HEK293 (cell line): Measurements from ENCODE around the gene CRYGN.

Experiments used
- CTCF ChIA-PET: fragments of 350-600 bp; formaldehyde crosslinking; extraction: SDS; loops from one replicate; lab custom pipeline; 2021; ENCODE audit warnings: antibody characterized with exemption; lab: Yijun Ruan, JAX
- POLR2A ChIA-PET: fragments of 300-600 bp; formaldehyde crosslinking; extraction: SDS; loops from one replicate; lab custom pipeline; 2020; ENCODE audit warnings: antibody characterized with exemption, inconsistent platforms; lab: Yijun Ruan, JAX
- H3K27ac ChIP-seq: fragments of 200-500 bp; sonication (Bioruptor generic); 2 replicates; pipeline ENCODE4 v1.5.1; 2014; ENCODE audit warnings: low read depth, low read length, control low read depth, inconsistent platforms; ENCODE audit errors: extremely low read depth
- H3K36me3 ChIP-seq, 2 experiments: fragments of 200-500 bp in 1 of 2; sonication (Bioruptor generic) in 1 of 2; 1 replicate in 1 of 2; 2 replicates in 1 of 2; pipeline ENCODE4 v1.5.1; 2014 to 2017; ENCODE audit warnings: inconsistent platforms in 2 of 2, low read length in 2 of 2; ENCODE audit not compliant: control insufficient read depth in 2 of 2, insufficient read depth in 1 of 2
- H3K4me1 ChIP-seq: fragments of 200-500 bp; sonication (Bioruptor generic); 2 replicates; pipeline ENCODE4 v1.5.1; 2014; ENCODE audit warnings: mild to moderate bottlenecking, low read length, inconsistent platforms; ENCODE audit not compliant: control insufficient read depth, insufficient read depth
- H3K4me3 ChIP-seq: 2 replicates; pipeline ENCODE4 v1.5.1; 2011; ENCODE audit warnings: low read depth, mild to moderate bottlenecking, control low read depth, low read length, moderate library complexity
- H3K9me3 ChIP-seq: fragments of 200-500 bp; sonication (Bioruptor generic); 2 replicates; pipeline ENCODE4 v1.5.1; 2014; ENCODE audit warnings: low read depth, low read length, inconsistent platforms; ENCODE audit not compliant: control insufficient read depth, insufficient read depth
- EGR2 ChIP-seq: fragments of 450-650 bp; formaldehyde crosslinking; IDR thresholded peaks from 2 replicates; pipeline ENCODE4 v1.5.1; 2016; ENCODE audit warnings: low read depth, missing biosample characterization, missing genetic modification characterization
- KLF1 ChIP-seq: fragments of 450-650 bp; formaldehyde crosslinking; IDR thresholded peaks from 2 replicates; pipeline ENCODE4 v1.5.1; 2016; ENCODE audit warnings: missing biosample characterization, missing genetic modification characterization
- KLF9 ChIP-seq: fragments of 450-650 bp; formaldehyde crosslinking; IDR thresholded peaks from 2 replicates; pipeline ENCODE4 v1.5.1; 2016; ENCODE audit warnings: missing biosample characterization, missing genetic modification characterization, low read depth
- SETDB1 ChIP-seq: IDR thresholded peaks from one replicate; pipeline ENCODE4 v1.6.1; 2017; ENCODE audit warnings: mild to moderate bottlenecking, low read length, moderate library complexity, mixed read lengths; ENCODE audit not compliant: insufficient read length
- ZBTB17 ChIP-seq: fragments of 450-650 bp; formaldehyde crosslinking; IDR thresholded peaks from 2 replicates; pipeline ENCODE4 v1.5.1; 2016; ENCODE audit warnings: missing biosample characterization, missing genetic modification characterization
- ZBTB48 ChIP-seq: fragments of 450-650 bp; formaldehyde crosslinking; IDR thresholded peaks from 2 replicates; pipeline ENCODE4 v1.5.1; 2016; ENCODE audit warnings: missing biosample characterization, missing genetic modification characterization
- ZNF133 ChIP-seq: fragments of 450-650 bp; formaldehyde crosslinking; IDR thresholded peaks from 2 replicates; pipeline ENCODE4 v1.5.1; 2016; ENCODE audit warnings: missing biosample characterization, missing genetic modification characterization
- ZNF221 ChIP-seq: fragments of 450-650 bp; formaldehyde crosslinking; IDR thresholded peaks from 2 replicates; pipeline ENCODE4 v1.5.1; 2017; ENCODE audit warnings: missing biosample characterization, missing genetic modification characterization, borderline replicate concordance
- ZNF426 ChIP-seq: fragments of 450-650 bp; formaldehyde crosslinking; IDR thresholded peaks from 2 replicates; pipeline ENCODE4 v1.5.1; 2017; ENCODE audit warnings: missing biosample characterization, missing genetic modification characterization, mild to moderate bottlenecking, inconsistent platforms, moderate library complexity
- ZNF600 ChIP-seq: fragments of 450-650 bp; formaldehyde crosslinking; IDR thresholded peaks from 2 replicates; pipeline ENCODE4 v1.5.1; 2016; ENCODE audit warnings: missing biosample characterization, missing genetic modification characterization
- ZNF654 ChIP-seq: fragments of 450-650 bp; formaldehyde crosslinking; IDR thresholded peaks from 2 replicates; pipeline ENCODE4 v1.5.1; 2016; ENCODE audit warnings: low read depth, missing biosample characterization, missing genetic modification characterization
- ZNF660 ChIP-seq: fragments of 450-650 bp; IDR thresholded peaks from 2 replicates; pipeline ENCODE4 v1.5.1; 2018; ENCODE audit warnings: missing biosample characterization, mild to moderate bottlenecking, missing genetic modification characterization
- ZSCAN30 ChIP-seq: fragments of 450-650 bp; IDR thresholded peaks from 2 replicates; pipeline ENCODE4 v1.5.1; 2018; ENCODE audit warnings: missing biosample characterization, mild to moderate bottlenecking, missing genetic modification characterization, moderate library complexity
- TF ChIP-seq, protein P1 (sequence below): fragments of 450-650 bp; formaldehyde crosslinking; IDR thresholded peaks from 2 replicates; pipeline ENCODE4 v1.5.1; 2016; ENCODE audit warnings: missing biosample characterization, missing genetic modification characterization
- TF ChIP-seq, protein P2 (sequence below): fragments of 450-650 bp; formaldehyde crosslinking; IDR thresholded peaks from 2 replicates; pipeline ENCODE4 v1.5.0; 2017; ENCODE audit warnings: missing biosample characterization, missing genetic modification characterization, borderline replicate concordance
- TF ChIP-seq, protein P3 (sequence below): fragments of 450-650 bp; formaldehyde crosslinking; IDR thresholded peaks from 2 replicates; pipeline ENCODE4 v1.5.1; 2016; ENCODE audit warnings: missing biosample characterization, missing genetic modification characterization

CRYGN gene

DNA sequence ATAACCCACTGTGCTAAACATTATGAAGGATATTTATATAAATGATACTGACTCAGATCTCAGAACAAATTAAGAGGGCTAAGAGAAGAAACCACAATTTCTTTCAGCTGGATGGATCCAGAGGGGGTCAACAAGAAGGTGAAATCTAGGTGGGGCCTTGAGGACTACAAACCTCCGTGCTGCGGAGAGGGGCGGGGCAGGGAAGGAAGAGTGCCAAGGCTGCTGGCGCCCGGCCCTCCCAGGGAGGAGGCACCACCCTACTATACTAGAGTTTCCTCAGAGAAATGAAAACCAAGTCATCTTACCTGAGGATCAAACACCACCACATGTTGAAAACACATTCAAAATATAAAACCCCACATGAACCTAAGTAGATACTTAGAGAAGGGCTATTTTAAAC, 29.3 kb upstream of the CRYGN start:
- peaks cover 9 to 86% of the 10 kb centered on the region in 2 experiments; a peak in 2 of 3 replicates for H3K36me3 ChIP-seq
- POLR2A ChIA-PET, result no interaction called here

DNA sequence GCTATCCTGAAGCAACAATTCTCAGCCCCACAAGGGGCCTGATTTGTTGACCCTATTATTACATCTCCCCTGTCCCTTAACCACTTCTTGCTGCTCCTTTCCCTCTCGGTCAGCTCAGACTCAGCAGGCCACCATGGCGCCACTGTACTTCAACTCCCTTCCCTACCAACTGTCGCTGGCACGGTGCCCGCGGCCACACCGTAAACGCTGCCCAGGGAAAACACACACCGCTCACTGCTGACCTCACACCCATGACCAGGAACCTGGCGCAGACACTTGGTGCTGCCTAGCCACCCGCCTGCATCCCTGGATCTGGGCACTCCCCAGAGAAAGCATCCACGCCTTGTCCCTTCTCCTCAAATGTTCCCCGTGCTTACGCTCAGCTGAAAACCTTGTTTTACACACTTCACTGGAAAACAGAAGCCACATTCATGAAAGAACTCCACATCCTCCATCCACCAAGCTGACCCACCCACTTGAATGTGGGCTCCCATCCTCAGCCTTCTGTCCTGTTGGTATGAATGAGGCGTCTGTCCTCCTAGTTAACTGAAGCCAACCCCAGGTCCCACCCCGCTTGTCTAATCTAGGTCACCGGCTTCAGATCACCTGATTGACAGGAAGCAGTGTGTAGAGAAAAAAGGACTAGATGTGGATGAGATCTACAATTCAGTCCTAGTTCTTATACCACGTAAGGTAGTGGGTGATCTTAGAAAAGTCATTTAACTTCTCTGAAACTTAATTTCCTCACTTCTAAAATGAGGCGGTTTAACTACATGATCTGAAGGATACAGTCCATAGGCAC, 28.5 kb upstream of the CRYGN start:
- H3K4me1 ChIP-seq, result no peaks in the 10 kb centered on the region
- POLR2A ChIA-PET, result no interaction called here
- TF ChIP-seq ZNF654 (tag by site-specific recombination) (no peak), EGR2 (tag by site-specific recombination) (no peak), ZSCAN30 (tag by site-specific recombination) (no peak), ZBTB48 (tag by site-specific recombination) (no peak), ZNF133 (tag by site-specific recombination) (no peak), ZNF600 (tag by site-specific recombination) (no peak), ZNF426 (tag by site-specific recombination) (no peak), ZNF221 (tag by site-specific recombination) (no peak), ZNF660 (tag by site-specific recombination) (no peak), KLF9 (tag by site-specific recombination) (no peak), SETDB1 (no peak), ZBTB17 (tag by site-specific recombination) (no peak)
- TF ChIP-seq, protein P1, sequence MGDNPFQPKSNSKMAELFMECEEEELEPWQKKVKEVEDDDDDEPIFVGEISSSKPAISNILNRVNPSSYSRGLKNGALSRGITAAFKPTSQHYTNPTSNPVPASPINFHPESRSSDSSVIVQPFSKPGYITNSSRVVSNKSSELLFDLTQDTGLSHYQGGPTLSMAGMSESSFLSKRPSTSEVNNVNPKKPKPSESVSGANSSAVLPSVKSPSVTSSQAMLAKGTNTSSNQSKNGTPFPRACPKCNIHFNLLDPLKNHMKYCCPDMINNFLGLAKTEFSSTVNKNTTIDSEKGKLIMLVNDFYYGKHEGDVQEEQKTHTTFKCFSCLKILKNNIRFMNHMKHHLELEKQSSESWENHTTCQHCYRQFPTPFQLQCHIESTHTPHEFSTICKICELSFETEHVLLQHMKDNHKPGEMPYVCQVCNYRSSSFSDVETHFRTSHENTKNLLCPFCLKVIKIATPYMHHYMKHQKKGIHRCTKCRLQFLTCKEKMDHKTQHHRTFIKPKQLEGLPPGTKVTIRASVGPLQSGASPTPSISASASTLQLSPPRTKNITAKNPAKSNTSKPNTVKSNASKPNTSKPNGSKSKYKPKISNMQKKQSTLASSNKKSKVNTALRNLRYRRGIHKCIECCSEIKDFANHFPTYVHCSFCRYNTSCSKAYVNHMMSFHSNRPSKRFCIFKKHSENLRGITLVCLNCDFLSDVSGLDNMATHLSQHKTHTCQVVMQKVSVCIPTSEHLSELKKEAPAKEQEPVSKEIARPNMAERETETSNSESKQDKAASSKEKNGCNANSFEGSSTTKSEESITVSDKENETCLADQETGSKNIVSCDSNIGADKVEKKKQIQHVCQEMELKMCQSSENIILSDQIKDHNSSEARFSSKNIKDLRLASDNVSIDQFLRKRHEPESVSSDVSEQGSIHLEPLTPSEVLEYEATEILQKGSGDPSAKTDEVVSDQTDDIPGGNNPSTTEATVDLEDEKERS (tag by site-specific recombination), result no peak
- TF ChIP-seq, protein P2, sequence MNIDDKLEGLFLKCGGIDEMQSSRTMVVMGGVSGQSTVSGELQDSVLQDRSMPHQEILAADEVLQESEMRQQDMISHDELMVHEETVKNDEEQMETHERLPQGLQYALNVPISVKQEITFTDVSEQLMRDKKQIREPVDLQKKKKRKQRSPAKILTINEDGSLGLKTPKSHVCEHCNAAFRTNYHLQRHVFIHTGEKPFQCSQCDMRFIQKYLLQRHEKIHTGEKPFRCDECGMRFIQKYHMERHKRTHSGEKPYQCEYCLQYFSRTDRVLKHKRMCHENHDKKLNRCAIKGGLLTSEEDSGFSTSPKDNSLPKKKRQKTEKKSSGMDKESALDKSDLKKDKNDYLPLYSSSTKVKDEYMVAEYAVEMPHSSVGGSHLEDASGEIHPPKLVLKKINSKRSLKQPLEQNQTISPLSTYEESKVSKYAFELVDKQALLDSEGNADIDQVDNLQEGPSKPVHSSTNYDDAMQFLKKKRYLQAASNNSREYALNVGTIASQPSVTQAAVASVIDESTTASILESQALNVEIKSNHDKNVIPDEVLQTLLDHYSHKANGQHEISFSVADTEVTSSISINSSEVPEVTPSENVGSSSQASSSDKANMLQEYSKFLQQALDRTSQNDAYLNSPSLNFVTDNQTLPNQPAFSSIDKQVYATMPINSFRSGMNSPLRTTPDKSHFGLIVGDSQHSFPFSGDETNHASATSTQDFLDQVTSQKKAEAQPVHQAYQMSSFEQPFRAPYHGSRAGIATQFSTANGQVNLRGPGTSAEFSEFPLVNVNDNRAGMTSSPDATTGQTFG (tag by site-specific recombination), result no peak
- H3K36me3 ChIP-seq, result peaks cover 9 to 86% of the 10 kb centered on the region in 2 experiments; a peak in 2 of 3 replicates
- CTCF ChIA-PET, result no interaction called here
- H3K27ac ChIP-seq, result no peak overlapping the region
- no peaks in the 10 kb centered on the region for H3K9me3 ChIP-seq
- H3K4me3 ChIP-seq, result no peak overlapping the region

More for the DNA sequence above, 29.3 kb upstream of the CRYGN start:
- Histone ChIP-seq H3K27ac (no peak overlapping the region), H3K9me3 (no peaks in the 10 kb centered on the region), H3K4me1 (no peaks in the 10 kb centered on the region), H3K4me3 (no peak overlapping the region)
- TF ChIP-seq, protein P3, sequence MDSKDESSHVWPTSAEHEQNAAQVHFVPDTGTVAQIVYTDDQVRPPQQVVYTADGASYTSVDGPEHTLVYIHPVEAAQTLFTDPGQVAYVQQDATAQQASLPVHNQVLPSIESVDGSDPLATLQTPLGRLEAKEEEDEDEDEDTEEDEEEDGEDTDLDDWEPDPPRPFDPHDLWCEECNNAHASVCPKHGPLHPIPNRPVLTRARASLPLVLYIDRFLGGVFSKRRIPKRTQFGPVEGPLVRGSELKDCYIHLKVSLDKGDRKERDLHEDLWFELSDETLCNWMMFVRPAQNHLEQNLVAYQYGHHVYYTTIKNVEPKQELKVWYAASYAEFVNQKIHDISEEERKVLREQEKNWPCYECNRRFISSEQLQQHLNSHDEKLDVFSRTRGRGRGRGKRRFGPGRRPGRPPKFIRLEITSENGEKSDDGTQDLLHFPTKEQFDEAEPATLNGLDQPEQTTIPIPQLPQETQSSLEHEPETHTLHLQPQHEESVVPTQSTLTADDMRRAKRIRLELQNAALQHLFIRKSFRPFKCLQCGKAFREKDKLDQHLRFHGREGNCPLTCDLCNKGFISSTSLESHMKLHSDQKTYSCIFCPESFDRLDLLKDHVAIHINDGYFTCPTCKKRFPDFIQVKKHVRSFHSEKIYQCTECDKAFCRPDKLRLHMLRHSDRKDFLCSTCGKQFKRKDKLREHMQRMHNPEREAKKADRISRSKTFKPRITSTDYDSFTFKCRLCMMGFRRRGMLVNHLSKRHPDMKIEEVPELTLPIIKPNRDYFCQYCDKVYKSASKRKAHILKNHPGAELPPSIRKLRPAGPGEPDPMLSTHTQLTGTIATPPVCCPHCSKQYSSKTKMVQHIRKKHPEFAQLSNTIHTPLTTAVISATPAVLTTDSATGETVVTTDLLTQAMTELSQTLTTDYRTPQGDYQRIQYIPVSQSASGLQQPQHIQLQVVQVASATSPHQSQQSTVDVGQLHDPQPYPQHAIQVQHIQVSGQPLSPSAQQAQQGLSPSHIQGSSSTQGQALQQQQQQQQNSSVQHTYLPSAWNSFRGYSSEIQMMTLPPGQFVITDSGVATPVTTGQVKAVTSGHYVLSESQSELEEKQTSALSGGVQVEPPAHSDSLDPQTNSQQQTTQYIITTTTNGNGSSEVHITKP (tag by site-specific recombination), result no peak
- TF ChIP-seq KLF1 (tag by site-specific recombination), result peak; percentile 55
- CTCF ChIA-PET, result interaction anchor here (0.6 kb wide), 1 partner anchor 200 kb away, joined by 3 read pairs; no protein-coding TSS in a partner anchor
